Hepatocyte (in vitro differentiated cells): Measurements from ENCODE around the gene ALAS2.

Source experiments
- EZH2 ChIP-seq: fragments of 200-600 bp; sonication (generic); IDR thresholded peaks from 2 replicates; pipeline ENCODE4 v1.6.1; 2016; ENCODE audit warnings: antibody characterized with exemption, mild to moderate bottlenecking, borderline replicate concordance
- EZH2phosphoT487 ChIP-seq: fragments of 200-600 bp; sonication (generic); IDR thresholded peaks from one replicate; pipeline ENCODE4 v1.6.1; 2018; ENCODE audit warnings: antibody characterized with exemption, mild to moderate bottlenecking, low read depth, moderate library complexity; ENCODE audit not compliant: unreplicated experiment, severe bottlenecking
- TF ChIP-seq, protein P1 (sequence below): fragments of 200-600 bp; sonication (generic); IDR thresholded peaks from 2 replicates; pipeline ENCODE4 v1.5.1; 2016; ENCODE audit warnings: antibody characterized with exemption, mild to moderate bottlenecking; ENCODE audit not compliant: poor library complexity

DNA sequence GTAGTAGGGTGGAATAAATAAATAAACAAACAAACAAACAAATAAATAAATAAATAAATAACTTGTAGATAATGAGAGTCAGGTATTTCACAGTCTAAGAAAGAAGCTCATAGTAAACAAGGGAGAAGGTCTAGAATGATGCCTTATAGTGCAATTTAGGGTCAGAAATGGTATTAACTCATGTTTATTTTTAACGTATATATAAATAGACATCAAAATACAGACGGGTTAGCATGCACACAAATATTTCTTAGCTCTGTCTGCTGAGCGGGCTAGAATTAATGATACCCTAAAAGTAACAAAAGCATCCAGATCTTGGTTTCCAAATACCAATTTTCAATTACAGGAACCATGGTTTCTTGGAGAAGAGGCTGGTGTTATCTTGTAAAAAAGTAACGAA lies 53.4 kb downstream of the ALAS2 start:
- TF ChIP-seq, protein P1, sequence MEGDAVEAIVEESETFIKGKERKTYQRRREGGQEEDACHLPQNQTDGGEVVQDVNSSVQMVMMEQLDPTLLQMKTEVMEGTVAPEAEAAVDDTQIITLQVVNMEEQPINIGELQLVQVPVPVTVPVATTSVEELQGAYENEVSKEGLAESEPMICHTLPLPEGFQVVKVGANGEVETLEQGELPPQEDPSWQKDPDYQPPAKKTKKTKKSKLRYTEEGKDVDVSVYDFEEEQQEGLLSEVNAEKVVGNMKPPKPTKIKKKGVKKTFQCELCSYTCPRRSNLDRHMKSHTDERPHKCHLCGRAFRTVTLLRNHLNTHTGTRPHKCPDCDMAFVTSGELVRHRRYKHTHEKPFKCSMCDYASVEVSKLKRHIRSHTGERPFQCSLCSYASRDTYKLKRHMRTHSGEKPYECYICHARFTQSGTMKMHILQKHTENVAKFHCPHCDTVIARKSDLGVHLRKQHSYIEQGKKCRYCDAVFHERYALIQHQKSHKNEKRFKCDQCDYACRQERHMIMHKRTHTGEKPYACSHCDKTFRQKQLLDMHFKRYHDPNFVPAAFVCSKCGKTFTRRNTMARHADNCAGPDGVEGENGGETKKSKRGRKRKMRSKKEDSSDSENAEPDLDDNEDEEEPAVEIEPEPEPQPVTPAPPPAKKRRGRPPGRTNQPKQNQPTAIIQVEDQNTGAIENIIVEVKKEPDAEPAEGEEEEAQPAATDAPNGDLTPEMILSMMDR = no peak
- TF ChIP-seq EZH2 (no peak), EZH2phosphoT487 (no peak)
